GM18909 (cell line): Measurements from ENCODE around the gene PACRG.

ENCODE experiments used
- ATAC-seq: cut with Tn5 transposase; IDR thresholded peaks from one replicate; pipeline ENCODE4 v1.9.1; 2021; ENCODE audit warnings: mild to moderate bottlenecking; ENCODE audit not compliant: unreplicated experiment, poor library complexity

PACRG gene

DNA sequence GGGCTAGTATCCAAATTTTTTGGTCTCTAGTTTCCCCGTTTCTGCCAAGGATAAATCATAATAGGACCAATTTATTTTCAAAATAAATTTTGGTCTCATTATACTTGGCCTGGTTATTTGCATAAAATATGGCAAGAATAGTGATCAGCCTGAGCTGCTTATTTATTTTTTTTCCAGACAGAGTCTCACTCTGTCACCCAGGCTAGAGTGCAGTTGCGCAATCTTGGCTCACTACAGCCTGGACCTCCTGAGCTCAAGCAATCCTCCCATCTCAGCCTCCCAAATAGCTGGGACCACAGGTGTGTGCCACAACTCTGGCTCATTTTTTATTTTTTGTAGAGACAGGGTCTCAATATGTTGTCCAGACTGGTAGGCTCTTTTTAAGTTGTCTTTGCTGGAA lies 329.5 kb downstream of the PACRG start:
- no peak for ATAC-seq

DNA sequence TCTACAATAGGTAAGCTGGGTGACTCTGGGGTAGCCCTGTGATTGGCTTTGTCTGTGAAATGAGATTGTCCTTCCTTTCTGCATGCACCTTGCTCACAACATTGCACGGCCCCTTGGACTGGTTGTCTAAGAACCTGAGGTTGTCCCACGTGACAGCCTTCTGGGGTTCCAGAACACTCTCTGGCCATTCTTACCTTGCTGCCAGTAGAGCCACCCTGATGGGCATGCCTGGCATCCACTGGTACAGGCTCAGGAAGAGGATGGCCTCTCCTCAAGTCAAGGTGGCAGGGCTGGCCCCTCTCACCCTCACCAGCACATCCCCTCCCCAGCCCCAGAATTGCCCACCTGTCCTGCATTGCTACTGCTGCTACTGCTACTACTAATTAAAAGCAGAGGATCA lies 335.0 kb downstream of the PACRG start:
- ATAC-seq = no peak

DNA sequence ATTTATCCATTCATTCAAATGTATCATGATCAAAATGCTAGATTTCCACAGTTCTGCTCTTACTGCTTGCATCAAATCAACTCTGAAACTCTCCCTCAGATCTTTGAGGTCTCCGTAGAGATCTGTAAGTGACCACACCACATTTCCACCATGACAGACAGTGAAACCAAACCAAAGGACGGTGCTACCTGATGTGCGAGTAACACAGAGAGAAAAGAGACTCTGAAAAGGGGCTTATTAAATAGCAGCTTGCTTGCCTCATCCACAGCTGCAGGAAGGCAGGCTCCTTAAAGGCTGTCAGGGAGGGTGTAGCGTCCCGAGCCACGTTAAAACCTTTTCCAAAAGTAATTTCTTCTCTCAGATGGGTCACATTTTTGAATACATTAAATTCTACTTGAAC lies 335.8 kb downstream of the PACRG start:
- ATAC-seq = no peak

DNA sequence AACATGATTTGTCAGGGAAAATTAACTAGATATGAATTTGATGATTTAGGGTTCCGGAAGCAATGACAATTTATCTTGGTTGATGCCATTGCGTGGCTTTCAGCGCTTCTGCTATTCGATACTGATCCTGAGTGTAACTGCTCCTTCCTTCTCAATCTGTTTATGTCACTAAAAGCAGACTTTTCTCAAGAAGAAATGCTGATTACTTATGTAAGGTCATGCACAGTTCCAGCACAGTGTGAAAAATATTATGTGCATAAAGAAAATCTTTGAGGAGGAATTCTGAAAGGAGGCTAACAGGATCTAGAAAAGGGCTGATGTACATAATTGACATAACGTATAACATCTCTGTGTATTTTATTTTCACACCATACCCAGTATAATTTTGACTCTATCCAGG lies 336.6 kb downstream of the PACRG start:
- ATAC-seq = no peak

DNA sequence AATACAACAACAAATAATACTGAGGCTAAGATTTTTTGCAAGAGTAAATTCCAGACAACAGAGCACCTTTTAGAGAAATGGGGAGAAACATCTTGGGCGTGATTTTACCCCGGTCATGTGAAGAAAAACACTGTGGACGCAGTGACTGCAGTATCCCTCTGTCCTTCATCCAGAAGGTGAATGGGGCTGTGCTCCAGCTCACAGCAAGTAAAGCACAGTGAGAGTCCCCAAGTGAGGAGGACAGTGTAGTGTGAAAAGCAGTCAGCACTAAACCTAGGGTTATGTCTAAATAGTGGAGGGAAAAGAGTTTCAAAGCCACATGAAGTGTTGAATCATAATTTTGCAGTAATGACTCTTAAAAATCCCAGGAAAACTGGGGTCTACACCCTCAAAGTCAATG lies 338.4 kb downstream of the PACRG start:
- ATAC-seq = no peak

- no peak for ATAC-seq
Measured at GRCh38 chr6:163077134-163077533, 349.4 kb downstream of the PACRG start.

- ATAC-seq = no peak
Measured at GRCh38 chr6:163078712-163079111, 350.9 kb downstream of the PACRG start.

DNA sequence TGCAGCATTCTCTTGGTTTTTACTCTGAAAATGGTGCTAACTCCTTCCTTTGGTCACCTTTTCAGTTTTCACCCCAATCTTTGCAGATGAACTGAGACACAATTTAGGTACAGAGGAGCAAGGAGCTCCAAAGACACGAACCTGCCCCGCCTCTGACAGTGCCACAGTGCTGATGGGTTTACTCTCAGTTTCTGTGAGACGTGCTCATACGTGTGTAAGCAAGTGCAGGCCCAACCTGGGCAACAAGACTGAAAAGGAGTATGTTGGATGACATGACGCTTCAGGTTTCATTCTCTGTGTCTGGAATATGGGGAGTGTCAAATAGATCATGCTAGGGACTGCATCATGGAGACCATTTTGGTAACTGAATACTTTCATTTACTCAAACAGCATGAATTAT lies 352.5 kb downstream of the PACRG start:
- no peak for ATAC-seq

DNA sequence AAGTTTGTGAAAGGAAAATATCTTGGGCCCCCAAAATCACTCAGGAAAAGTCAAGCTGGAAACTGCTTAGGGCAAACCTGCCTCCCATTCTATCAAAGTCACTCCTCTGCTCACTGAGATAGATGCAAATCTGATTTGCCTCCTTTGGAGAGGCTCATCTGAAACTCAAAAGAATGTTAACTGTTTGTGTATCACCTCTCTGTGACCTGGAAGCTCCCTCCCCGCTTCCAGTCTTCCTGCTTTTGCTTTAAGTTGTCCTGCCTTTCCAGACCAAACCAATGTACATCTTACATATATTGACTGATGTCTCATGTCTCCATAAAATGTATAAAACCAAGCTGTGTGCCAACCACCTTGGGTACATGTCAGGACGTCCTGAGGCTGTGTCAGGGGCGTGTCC lies 355.4 kb downstream of the PACRG start:
- no peak for ATAC-seq

DNA sequence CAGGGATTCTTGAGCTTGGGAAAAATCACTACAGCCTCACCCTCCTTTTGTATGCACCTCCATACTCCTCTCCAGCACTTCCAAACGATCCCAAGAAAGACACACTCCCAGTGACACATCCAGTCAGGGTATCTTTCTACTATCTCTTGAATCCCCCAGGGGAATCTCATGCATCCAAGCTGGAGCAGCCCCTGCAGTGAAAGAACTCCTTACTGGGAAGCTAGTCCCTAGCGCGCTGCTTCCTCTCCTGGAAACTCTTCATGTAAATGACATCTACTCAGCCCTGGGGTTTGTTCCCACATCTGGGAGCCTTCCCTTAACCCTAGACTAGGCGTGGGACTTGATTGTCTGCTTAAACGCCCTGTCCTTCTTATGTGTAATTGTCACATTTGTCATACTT lies 357.7 kb downstream of the PACRG start:
- no peak for ATAC-seq

- no peak for ATAC-seq
Measured at GRCh38 chr6:163085861-163086623, 358.3 kb downstream of the PACRG start.

- no peak for ATAC-seq
Measured at GRCh38 chr6:163086624-163086920, 358.8 kb downstream of the PACRG start.

DNA sequence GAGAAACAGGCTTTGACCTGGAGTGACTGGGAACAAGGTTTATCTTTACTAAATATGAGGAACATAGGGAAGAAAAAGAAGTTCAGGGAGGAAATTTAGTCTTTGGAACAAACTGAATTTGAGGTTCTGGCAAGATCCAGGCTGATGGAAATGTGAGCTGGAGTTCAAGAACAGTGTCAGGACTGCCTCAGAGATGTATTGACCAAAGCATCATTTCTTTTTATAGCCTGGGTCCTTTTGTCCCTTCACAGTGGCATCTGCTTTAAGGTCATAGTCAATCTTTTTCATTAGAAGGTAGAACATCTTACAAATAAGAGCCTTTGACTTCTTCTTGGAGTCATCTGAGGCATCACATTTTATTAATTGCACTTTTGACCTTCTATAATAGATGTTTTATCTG lies 360.2 kb downstream of the PACRG start:
- no peak for ATAC-seq

DNA sequence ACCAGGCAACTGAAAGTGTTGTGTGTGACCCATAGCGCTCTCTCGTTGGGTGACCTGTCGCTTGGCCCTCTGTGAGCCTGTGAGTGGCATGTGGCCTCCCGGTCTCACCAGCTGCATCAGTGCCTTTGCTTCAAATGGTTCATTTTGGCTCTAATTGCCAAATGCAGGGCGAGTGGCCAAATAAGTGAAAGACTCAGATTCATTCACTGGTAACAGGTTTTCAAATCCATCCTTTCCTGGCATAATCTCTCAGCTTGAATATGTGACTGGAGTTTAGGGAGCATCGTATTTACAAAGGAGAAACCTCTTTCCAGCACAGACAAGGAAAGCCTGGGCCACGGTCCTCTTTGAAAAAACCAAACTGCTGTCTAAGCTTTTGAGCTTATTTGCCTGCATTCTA lies 365.1 kb downstream of the PACRG start:
- ATAC-seq = no peak

DNA sequence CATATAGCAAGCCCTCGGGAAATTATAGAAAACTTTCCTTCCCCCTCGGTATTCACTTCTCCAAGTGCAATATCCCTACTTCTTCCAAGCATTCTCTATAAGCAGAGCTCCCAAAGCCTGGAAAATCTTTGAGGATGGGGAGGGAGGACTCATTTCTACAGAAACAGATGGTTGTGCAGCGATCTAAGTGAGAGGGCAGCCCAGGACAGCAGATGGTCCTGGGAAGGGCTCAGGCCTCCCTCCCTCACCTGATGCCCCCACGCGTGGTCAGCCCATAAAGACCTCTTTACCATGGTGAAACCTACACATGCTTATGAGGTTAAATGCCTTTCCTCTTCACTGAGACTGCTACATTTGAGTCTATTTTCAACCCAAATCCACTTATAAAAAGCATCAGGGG lies 367.1 kb downstream of the PACRG start:
- ATAC-seq = no peak

- ATAC-seq = no peak
Measured at GRCh38 chr6:163095401-163095800, 367.6 kb downstream of the PACRG start.

DNA sequence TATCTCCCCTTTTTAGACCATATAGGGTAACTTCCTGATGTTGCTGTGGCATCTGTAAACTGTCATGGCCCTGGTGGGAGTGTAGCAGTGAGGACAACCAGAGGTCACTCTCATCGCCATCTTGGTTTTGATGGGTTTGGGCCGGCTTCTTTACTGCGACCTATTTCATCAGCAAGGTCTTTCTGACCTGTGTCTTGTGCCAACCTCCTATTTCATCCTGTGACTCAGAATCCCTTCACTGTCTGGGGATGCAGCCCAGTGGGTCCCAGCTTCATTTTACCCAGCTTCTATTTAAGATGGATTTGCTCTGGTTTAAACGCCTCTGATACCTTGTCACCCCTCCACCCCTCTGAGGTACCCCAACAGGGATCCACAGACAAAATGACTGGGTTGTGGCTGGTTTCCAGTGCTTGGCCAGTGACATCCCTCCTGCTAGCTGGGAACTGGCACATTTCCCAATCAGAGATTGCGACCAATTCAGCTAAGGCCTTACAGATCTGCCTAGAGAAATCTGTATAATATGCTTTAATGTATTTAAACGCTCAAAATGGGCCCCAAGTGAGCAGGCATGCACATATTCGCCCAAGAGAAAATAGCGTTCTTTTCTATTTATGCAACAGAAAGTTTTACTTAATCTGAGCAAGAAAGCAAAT lies 371.2 kb downstream of the PACRG start:
- no peak for ATAC-seq

DNA sequence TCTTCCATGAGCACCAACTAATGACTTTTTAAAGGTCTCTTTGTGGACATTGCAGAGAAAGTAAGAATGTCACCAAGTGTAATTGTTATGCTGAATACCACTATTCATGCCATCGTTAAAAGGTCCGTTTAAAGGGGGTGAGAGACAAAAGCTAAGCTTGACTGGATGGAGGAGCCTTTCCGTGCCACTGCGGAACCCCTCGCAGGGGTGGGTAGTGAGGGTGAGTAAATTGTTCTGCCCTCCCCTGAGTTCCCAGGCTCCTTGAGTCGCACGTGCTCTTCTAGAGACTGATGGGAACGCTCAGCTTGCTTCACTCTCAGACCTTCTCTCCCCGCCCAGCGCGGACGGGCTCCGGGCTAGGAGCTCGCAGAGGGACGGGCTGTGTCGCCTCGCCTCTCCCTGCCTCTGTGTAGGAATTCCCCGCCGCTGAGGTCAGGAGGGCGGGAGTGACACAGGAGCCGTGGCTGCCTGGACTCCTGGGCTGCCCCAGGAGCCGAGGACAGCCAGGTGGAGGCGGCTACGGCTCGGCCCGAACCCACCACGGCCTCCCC lies 371.9 kb downstream of the PACRG start:
- ATAC-seq = no peak

GRCh38 chr6:163100259-163100658 lies 372.5 kb downstream of the PACRG start:
- no peak for ATAC-seq

DNA sequence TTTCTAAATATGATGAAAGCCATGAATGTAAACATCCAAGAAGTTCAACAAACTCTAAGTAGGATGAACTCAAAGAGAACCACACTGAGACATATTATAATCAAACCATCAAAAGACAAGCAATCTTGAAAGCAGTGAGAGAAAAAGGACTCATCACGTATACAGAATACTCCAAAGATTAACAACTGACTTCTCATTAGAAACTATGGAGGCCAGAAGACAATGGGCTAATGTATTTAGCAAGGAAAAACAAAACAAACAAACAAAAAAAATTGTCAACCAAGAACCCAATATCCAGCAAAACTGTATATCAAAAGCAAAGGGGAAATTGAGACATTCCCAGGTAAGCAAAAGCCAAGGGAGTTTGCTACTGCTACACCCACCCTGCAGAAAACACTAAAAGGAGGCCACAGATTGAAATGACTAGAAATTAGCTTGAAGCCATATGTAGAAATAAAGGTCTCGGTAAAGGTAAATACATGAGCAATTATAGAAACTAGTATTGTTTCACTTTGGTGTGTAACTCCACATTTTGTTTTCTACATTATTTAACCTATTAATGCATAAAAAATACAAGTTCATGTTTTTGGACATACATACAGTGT lies 385.7 kb downstream of the PACRG start:
- no peak for ATAC-seq

DNA sequence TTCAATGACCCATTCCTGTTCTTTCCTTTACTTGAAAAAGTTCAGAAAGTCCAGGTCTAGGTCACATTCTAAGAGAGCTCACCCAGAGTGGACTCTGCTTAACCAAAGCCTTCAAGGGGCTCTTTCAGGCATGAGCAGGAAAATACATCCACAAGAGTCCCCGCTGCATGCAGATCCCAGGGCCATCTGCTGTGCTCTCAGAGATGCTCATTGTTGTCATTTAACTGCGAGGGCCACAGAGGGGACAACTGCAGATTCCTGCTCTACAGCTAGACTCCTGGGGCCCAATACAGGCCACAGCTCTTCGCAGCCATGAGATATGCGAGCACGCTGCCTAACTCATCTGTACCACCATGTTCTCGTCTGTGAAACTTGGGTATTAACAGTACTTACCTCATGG lies 391.2 kb downstream of the PACRG start:
- ATAC-seq = no peak

DNA sequence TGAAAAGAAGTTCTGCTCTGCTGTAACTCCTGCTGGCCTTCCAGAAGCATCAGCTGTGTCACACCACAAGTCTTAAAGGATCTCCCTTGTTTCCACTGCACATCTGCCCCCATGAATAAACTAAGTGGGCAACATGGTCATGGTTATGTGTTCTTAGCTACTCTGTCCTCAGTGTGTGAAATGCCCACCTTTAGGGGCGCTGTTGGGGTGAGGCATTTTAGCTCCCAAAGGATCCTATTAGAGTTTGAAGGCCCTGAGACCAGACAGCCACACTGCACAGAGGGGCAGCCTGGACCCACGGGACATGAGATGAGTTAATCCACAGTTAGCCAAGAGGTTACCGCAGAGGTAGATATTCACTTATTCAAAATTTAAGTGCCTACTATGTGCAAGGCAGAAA lies 392.4 kb downstream of the PACRG start:
- no peak for ATAC-seq
